GM21528 (cell line): ENCODE results near the gene MGAT5.

ENCODE experiments used
- ATAC-seq: cut with Tn5 transposase; IDR thresholded peaks from one replicate; pipeline ENCODE4 v1.9.1; 2021; ENCODE audit warnings: mild to moderate bottlenecking, moderate library complexity; ENCODE audit not compliant: unreplicated experiment, low FRiP score

Gene MGAT5, protein sequence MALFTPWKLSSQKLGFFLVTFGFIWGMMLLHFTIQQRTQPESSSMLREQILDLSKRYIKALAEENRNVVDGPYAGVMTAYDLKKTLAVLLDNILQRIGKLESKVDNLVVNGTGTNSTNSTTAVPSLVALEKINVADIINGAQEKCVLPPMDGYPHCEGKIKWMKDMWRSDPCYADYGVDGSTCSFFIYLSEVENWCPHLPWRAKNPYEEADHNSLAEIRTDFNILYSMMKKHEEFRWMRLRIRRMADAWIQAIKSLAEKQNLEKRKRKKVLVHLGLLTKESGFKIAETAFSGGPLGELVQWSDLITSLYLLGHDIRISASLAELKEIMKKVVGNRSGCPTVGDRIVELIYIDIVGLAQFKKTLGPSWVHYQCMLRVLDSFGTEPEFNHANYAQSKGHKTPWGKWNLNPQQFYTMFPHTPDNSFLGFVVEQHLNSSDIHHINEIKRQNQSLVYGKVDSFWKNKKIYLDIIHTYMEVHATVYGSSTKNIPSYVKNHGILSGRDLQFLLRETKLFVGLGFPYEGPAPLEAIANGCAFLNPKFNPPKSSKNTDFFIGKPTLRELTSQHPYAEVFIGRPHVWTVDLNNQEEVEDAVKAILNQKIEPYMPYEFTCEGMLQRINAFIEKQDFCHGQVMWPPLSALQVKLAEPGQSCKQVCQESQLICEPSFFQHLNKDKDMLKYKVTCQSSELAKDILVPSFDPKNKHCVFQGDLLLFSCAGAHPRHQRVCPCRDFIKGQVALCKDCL

DNA sequence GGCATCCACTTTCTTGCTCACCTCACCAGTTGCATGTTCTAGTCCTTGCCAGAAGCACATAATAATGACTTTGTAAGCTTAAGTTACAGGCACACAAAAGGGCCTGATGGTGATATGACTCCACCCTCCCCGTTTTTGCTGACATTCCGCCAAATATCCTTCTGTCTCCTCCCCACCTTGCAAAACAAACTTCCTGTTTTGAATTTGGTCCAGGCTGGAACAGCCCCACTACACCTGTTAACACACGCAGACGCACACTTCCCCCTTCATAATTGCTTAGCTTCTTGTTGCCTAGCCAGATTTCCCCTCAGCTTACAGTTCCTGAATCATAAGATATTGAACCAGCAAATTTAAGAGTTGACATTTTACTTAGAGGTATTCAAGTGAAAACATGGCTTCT, at the start of gene MGAT5:
MGAT5 (plus strand) TSS at position 269 of the 400 bp plus-strand sequence. CDS start 332 bp downstream, outside the sequence.
- peak; percentile 23 for ATAC-seq

DNA sequence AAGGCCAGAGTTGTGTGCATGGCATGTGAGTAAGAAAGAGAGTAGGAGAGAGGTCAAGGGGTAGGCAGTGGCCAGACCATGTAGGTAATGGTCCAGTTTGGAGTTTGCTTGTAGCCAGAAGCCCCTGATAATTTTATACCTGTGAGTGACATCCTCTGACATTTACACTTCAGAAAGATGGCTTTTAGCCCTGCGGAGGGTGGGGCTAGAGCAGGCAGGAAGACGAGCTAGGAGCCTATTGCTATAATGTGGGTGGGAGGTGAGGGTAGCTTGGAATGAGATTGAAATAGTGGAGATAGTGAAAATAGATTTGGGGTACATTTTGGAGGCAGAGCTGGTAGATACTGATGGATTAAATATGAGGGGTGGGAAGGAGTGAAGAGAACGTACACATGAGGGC, 48.8 kb upstream of the MGAT5 start:
- no peak for ATAC-seq

DNA sequence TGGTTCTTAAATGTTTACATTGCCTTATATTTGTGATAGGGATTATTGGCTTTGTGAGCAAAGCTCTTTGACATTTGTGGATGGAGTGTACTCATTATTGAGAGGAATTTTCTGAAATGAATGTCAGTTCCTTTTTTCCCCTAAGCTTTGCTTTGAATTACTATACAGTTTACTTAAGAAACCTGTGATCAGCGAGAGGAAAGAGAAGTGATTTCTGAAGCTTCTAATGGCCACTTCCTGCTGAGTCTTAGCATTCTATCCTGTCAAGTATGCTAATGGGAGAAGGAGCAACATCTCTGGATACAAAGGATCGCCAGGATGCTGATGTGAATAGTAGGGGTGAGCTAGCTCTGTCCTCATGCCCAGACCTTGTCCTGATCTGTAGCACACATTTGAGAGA, 47.8 kb upstream of the MGAT5 start:
- no peak for ATAC-seq

DNA sequence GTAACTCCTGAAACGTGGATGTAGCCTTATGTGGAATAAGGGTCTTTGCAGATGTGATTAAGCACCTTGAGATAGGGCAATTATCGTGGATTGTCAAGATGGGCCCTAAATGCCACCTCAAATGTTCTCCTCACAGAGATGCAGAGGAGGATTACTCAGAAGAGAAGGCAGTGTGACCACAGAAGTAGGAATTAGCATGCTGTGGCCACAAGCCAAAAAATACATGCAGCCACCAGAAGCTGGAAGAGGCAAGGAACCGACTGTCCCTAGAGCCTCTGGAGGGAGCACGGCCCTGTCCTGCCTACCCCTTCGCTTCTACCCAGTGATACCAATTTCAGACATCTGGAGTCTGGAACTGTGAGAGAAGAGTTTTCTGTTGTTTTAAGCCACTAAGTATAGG, 47.3 kb upstream of the MGAT5 start:
- no peak for ATAC-seq

DNA sequence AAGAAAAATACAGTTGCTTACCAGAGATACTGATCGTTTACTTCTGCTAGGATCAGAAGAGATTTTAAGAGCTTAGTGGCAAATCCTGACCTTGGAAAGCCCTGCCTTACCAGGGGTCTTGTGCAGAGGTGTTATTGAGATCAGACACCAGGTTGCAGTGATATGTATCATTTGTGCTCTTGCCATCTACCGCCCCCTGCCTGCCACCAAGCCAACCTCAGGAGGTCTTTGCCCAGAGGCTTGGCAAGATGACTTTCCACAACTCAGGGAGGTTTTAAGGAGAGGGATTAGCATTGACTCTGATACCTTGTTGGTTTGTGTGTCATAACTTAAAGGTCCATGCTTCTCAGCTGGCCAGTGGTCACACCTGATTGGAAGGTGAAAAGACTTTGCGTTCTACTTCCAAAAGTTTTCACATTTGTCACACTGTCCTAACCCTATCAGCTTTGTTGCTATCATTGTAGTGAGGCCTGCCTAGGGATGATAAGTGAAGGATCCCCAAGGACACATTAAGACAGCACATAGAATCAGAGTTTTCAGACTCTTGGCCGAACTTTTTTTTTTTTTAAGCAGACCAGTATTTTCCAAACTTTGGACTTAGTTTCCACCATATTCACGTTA, 46.2 kb upstream of the MGAT5 start:
- peak; percentile 60 for ATAC-seq

DNA sequence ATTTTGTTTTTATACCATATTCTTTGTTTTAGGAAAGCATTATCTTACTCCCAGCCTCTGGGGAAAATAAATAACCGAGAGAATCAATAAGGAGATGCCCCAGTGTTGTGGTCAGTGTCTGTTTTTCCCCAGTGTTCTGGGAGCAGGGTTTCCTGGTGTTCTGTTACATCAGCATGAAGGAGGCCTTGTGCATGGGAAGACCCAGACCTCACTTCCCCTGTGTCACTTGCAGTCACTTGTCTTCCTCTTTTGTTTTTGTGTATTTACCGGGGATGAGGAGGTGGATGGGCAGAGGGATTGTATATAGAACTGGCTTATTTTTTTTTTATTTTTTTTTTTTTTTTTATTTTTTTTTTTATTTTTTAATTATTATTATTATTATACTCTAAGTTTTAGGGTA, 45.0 kb upstream of the MGAT5 start:
- ATAC-seq: no peak

DNA sequence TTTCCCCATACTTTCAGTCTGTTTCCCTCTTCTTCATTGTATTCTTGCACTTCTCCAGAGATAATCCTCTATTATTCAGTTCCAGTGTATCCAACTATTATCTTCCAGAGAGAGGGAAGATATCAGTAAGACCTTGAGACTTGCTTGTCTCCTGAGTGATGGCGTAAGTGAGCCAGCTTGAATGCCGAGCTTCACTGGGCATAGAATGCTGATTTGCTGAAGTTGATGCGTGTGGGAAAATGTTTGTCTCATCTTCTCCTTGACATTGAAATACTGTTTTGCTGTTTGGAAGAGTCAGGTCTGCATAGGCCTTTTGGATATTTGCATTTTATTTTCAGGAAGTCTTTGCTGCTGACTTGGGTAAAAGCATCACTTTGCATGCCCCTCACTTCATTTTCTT, 41.1 kb upstream of the MGAT5 start:
- no peak for ATAC-seq

DNA sequence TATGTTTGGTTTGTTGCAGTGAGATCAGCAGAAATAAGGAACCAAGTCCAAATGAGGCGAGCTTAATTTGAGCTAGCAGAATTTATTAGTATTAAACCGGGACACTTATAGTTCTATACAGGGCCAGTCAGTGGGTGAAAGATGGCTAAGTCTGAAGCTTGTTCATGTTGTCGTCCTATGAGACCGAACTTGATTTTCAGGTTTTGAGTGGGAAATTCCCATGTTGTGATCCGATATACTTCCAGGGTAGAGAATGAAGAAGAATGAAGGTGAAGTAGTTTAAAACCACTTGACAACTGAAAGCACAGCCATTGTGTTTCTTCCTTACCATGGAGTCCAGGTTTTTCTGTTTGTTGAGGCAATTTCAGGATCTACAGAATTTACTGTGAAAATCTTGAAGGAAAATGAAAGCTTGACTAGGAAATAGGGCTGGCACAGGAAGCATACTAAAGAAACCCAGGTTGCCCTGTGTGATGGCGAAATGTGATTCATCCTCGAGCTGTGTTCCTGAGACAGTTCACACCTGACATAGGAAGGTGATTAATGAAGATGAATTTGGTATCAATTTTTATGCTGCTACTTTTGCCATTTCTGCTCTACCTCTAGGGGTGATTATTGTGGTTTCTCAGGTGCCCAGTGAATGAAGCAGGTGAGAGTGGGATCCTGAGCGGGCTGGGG, 37.6 kb upstream of the MGAT5 start:
- no peak for ATAC-seq

DNA sequence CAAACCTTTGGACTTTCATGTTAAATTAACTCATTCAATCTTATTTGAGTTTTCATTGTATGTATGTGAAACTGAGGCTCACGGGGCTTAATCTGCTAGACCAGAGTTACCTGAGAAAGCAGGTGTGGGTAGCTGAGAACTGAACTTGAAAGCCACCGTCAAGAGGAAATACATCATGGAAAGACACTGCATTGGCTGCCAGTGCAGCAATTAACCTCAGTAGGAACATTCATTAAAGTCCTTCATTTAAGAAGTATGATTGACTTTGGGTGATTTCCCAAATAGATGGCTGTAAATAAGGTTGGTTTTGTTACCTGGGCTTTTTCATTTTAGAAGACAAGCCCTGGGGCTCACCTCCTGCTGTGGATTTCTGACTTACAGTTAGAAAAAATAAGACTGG, 36.5 kb upstream of the MGAT5 start:
- no peak for ATAC-seq

DNA sequence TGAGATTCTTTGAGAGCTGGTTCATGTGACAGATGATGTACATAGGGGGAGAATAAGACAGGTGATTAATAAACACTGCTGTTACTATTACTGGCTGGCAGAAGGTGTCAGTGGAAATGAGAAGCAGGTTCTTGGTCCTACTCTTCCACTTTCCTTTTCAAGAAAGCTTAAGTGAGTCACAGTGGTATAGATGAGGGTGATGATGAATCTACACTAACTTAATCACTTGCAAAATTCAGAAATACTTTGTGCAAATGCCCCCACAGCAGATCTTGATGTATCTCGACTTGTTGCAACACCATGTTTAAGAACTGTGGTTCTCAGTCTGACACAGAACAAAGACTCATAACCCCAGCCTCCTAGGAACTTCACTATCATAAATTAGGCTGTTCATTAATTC, 35.9 kb upstream of the MGAT5 start:
- peak; percentile 66 for ATAC-seq

DNA sequence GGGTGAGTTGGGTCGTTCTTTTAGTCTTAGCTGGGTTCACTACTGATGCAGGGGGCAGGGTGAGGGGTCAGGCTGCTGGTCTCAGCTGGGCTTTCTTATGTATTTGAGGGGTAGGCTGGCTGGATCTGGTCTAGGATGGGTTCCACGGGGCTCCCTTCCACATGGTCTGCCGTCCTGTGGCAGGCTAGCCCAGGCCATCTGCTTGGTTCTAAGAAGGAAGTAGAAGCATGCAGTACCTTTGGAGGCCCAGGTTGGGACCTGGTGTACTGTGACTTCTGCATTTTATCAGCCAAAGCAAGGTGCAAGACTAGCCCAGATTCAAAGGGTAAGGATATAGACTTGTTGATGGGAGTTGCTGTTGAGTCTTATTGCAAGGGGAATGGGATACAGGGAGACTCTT, 35.5 kb upstream of the MGAT5 start:
- no peak for ATAC-seq

DNA sequence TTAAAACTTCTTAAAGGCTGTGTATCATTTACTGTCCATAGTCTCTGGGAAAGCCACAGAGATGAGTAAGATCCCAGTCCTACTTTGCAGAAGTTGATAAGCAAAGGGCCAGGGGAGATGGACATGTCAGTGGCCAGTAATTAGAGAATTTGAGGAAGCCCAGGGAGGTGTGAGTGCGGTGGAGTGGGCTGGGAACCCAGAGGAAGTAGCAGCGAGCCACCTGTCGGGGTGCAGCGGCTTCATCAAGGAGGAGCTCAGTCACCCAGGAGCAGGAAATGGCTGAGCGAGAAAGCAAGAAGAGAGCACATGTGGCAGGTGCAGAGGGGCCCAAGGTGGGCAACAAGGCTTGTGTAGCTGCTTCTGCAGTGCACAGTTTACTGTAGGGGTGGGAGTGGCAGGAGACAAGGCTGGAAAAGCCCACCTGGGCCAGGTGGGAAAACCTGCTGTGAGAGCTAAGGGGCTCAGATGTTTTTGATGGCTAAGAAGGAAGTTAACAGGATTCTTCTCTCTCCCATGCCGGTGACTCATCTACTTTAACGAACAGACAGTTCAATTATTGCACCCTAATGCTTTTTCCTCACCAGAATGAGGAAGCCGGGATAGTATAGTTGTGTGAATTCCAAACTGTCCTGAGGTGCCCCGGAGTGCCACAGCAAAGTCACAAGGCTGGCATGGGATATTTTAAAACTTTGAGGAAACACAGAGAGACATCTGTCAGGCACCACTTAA, 34.8 kb upstream of the MGAT5 start:
- ATAC-seq: peak; percentile 72

DNA sequence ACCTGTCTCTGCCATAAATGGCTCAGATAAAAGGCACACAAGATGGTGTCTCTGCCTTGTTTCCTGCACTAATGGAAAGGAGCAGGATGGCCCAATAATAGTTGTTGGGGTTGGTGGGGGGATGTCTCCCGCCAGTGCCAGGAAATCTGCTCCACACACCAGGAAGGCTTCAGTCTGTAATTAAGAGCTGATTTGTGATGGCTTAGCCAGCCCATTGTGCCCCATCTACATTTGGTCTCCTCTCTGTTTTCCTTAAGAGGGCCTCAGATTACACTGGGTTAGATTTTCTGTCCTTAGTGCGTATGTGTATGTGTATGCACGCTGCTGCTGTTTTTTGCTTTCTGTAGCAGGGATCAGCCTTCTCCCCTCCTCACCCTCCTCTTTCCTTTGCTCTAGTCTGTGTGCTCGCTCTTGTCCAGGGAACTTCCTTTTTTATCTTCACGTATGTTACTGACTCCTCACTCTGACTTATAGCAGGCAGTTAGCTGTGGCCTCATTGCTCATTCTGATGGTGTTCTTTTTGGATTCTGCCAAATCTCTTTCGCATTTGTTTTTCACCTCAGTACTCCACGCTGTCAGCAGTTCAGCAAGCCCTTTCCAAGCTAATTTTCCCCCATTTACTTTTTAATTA, 33.4 kb upstream of the MGAT5 start:
- ATAC-seq: no peak

DNA sequence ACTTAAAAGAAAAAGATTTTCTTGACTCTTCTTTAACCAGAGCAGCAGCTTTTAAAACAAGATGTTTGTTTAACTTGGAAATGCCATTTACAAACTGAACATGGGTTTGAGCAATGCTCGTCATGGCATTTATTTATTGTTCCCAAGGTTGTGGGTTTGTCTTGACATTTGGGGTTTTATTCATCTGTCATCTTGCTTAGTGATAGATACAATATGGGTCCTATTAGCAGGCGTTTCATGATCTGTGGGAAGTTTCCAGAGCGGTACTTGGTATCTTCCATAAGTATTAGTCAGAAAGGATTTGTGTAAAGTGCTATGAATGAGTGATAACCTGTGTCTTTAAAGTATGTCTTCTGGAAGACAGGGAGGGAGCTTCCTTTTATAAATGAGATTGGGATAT, 29.9 kb upstream of the MGAT5 start:
- ATAC-seq: no peak

DNA sequence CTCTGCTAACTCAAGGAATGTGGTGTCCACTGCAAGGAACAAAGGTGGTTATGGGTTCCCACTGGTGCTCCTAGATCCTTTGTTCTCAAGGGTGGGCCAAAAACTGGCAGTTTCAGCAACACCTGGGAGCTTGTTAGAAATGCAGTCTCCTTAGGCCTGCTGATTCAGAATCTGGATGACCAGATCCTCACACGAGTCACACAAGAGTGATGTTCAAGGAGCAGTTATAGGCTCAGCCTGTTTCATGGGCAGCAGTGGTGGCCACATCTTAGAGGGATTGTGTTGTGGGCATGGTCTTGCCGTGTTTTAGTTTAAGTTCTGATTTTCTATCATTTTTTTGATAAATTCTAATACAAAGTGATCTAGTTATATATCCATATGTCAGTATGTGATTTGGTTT, 28.7 kb upstream of the MGAT5 start:
- no peak for ATAC-seq

DNA sequence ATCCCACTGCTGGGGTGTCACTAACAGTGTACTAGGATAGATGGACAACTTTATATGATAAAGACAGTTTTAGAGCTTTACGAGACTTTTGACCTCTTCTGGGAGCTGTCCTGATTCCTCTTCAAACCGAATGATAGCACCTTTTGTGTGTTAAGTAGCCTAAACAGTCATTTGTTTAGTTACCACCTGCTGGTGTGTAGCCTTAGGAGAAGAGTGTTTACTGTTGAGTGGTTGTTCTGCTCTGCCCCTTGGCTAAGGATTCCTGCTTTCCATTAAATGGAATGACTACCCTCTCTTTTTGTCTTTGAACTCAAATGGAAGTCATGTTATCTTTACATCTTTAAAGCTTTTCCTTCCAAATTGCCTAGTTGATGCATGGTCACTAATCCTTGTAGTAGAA, 28.0 kb upstream of the MGAT5 start:
- ATAC-seq: no peak

DNA sequence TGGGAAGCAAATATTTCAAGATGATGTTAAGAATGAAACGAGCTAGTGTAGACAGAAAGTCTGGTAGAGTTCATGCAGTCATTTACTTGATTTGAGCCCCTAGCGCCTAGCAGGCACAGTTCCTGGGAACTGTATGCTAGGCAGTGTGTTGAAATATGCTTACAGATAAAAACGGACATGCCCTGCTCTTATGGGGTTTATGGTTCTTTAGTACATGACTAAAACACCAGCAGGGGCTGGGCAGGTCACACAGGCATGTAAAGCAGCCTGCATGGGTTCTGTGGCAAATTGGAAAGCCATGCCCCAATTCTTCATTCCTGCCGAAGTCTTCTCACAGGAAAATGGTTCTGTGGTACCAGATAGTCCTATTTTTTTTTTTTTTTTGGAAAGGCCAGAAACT, 27.3 kb upstream of the MGAT5 start:
- ATAC-seq: no peak

DNA sequence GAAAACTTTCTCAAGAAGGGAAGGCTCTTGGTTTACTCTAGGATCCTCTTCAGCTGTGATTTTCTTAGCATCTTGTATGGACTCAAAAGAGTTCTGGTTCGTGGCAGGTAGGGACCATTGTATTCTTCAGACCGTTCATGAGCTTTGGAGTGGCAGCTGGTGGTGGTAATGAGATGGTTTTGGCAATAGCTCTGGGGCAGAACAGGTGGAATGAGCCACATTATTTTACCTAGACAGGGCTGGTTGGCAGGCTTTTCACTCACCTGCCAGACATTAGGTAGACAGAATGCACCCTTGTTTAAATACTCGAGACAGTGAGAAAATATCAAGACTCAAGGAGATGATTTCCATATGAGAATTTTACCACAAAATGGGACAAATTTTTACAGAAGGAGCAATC, 26.2 kb upstream of the MGAT5 start:
- no peak for ATAC-seq

DNA sequence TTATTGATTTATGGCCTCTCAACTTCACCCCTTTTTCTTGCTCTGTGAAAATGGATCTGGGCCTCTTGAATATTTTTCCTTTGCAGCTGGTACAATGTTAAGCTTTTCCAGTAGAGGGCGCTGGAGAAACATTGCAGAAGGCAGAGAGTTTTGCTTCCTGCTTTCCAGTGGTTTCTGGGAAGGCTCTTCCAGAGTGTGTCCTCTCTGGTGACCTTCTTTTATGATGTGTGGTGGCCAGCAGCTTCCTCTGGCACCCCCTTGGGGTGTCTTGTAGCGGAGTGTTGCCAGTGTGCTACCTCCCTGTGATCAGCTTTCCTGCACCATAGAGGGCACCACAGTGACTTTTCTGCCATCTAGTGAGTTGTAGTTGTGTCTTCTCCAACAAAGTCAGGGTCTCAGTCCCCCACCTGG, 25.4 kb upstream of the MGAT5 start:
- ATAC-seq: no peak

DNA sequence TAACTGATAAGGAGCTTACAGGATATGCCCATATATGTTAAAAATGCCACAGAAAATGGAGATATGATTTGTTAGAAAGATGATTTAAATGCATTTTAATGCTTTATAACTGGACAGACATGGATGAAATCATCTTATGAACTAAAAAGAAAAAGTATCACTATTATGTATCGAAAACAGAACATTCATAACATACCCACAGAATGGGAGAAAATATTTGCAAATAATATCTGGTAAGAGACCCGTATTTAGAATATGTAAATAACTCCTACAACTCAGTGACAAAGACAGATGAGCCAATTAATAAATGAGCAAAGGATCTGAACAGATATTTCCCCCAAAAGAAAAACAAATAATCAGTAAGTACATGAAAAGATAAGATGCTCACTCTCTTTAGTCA, 24.3 kb upstream of the MGAT5 start:
- no peak for ATAC-seq
